ENCODE data around the gene PRPF6.

The PRPF6 gene

DNA sequence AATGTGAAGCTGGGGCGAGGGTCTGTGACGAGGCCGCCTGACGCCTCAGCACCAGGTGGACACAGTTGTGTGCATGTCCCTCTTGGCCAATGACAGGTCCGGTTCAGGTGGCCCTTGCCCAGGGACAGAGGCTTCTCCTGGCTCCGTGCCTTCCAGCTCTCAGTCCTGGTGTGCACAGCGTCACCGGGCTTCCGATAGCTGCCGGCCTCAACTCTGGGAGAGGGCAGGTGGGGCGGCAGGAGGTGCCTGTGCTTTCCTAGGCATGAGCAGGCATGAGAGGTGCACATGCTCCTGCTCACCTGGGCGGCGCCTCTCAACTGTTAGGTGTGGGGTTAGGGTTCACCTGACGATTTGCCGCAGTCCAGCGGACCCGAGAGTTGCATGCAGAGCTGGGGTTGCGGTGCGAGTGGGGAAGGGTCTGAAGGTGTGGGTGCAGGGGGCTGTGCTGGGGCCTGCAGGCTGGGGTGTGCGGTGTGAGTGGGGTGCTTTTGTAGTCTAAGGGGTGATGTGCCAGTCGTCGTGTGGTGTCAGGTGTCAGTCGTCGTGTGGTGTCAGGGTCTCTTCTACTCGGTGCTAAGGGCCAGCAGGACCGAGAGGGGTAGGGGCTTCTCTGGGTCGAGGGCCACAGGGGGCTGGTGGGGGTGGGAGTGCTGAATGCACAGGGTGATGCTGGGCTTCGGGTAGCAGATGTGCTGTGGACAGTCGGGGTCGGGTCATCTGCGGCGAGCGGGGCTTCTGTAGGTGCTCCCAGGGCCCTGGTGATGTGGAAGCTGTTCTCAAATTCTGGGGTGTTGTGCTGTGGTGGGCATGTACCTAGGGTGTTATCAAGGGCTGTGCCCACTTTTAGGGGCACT is 72.3 kb downstream of the PRPF6 start:
- DNase-seq (ENCODE audit: low read depth): no peak
- TF ChIP-seq, protein P1, sequence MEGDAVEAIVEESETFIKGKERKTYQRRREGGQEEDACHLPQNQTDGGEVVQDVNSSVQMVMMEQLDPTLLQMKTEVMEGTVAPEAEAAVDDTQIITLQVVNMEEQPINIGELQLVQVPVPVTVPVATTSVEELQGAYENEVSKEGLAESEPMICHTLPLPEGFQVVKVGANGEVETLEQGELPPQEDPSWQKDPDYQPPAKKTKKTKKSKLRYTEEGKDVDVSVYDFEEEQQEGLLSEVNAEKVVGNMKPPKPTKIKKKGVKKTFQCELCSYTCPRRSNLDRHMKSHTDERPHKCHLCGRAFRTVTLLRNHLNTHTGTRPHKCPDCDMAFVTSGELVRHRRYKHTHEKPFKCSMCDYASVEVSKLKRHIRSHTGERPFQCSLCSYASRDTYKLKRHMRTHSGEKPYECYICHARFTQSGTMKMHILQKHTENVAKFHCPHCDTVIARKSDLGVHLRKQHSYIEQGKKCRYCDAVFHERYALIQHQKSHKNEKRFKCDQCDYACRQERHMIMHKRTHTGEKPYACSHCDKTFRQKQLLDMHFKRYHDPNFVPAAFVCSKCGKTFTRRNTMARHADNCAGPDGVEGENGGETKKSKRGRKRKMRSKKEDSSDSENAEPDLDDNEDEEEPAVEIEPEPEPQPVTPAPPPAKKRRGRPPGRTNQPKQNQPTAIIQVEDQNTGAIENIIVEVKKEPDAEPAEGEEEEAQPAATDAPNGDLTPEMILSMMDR (IDR thresholded peaks at IDR 0.05; ENCODE audit: low read depth, low read length, missing control alignments): no peak
- H3K4me3 ChIP-seq (ENCODE audit: low read depth, low read length): no peak overlapping the region

- H3K4me3 ChIP-seq (ENCODE audit: low read depth, low read length): no peak overlapping the region
These were observed 73.1 kb downstream of the PRPF6 start for GRCh38 chr20:64053841-64054661.

GRCh38 chr20:64055396-64055892 is 74.5 kb downstream of the PRPF6 start:
- TF ChIP-seq, protein P1 (IDR thresholded peaks at IDR 0.05; ENCODE audit: low read depth, low read length, missing control alignments): no peak
- no peak overlapping the region for H3K4me3 ChIP-seq (ENCODE audit: low read depth, low read length)
- DNase-seq (ENCODE audit: low read depth): no peak

More at GRCh38 chr20:64053841-64054661, 73.1 kb downstream of the PRPF6 start:
- no peak for DNase-seq (ENCODE audit: low read depth)
- TF ChIP-seq, protein P1 (IDR thresholded peaks at IDR 0.05; ENCODE audit: low read depth, low read length, missing control alignments): peak; percentile 32

- H3K4me3 ChIP-seq (ENCODE audit: low read depth, low read length): no peak overlapping the region
- DNase-seq (ENCODE audit: low read depth): no peak
- TF ChIP-seq, protein P1 (IDR thresholded peaks at IDR 0.05; ENCODE audit: low read depth, low read length, missing control alignments): no peak
These were observed 75.1 kb downstream of the PRPF6 start for GRCh38 chr20:64055893-64056638.

- no peak for DNase-seq (ENCODE audit: low read depth)
- TF ChIP-seq, protein P1 (IDR thresholded peaks at IDR 0.05; ENCODE audit: low read depth, low read length, missing control alignments): no peak
- H3K4me3 ChIP-seq (ENCODE audit: low read depth, low read length): no peak overlapping the region
These were observed 75.6 kb downstream of the PRPF6 start for GRCh38 chr20:64056639-64056888.

DNA sequence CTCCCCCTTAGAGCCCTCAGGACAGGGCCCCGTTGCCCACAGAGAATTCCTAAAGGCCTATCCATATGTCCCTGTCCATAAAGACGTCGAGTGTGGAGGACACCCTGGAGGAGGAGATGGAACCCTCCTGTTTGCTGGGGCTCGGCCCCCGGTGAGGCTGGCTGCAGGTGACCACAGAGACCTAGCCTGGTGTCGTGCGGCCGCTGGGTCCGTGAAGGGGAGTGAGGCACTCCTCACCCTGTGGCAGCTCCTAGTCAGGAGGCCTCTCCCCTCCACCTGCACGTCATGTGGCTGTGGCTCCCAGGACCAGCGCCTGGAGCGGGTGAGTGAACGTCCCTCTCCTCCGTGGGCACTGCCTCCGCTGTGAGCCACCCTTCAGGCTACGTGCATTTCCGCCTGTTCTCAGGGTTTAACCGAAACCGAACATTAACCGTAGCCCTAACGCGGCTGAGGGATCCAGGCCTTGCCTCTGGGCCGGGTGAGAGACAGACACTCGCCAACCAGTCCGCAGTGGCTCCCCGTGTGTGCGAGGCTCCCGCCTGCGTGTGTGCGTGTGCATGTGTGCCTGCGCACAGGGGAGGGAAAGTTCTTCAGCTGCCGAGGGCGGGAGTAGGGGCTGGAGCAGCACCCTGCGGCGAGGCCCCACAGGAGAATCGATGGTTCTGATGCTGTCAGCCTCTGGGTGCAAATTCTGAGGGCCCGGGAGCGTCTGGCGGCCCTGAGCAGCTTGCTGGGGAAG is 76.1 kb downstream of the PRPF6 start:
- no peak for DNase-seq (ENCODE audit: low read depth)
- H3K4me3 ChIP-seq (ENCODE audit: low read depth, low read length): no peak overlapping the region

More for the DNA sequence above, 76.1 kb downstream of the PRPF6 start:
- TF ChIP-seq, protein P1 (IDR thresholded peaks at IDR 0.05; ENCODE audit: low read depth, low read length, missing control alignments): no peak

Measured in GM12864 (cell line).